Stimulated activated CD8-positive, alpha-beta memory T cell treated with anti-CD3 and anti-CD28 coated beads, Interleukin-2, amount 100 ng/mL, for 1 hour (primary cell): ENCODE measurements around the gene PFAS.
A peak's percentile ranks its signal among the peaks of the same experiment; 100 is the strongest.

Source experiments
- DNase-seq, 2 donors: peaks; one replicate each; pipeline ENCODE4 v3.0.0-alpha.2; 2020; ENCODE audit warnings: low read depth in 2 of 2

Gene PFAS

DNA sequence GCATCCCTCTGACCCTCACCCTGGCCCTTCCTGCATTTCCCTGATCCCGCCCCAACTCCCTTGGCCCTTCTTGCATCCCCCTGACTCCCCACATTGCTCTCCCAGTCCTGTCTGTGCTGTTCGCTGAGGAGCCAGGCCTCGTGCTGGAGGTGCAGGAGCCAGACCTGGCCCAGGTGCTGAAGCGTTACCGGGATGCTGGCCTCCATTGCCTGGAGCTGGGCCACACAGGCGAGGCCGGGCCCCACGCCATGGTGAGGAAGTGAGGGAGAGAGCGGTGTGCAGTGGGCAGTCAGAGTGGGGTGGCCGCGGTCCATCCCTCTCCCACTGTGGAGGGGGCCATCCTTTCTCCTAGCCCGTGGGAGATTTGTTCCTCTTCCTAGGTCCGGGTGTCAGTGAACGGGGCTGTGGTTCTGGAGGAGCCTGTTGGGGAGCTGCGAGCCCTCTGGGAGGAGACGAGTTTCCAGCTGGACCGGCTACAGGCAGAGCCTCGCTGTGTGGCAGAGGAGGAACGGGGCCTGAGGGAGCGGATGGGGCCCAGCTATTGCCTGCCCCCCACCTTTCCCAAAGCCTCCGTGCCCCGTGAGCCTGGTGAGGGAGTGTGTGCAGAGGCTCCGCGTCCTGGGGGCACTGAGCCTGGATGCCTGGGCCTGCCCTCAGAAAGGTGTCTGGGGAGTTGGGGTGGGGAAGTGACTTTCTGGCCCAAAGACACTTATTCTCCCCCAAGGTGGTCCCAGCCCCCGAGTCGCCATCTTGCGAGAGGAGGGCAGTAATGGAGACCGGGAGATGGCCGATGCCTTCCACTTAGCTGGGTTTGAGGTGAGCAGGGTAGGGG is 17.8 kb downstream of the PFAS start:
- no peak for DNase-seq

DNA sequence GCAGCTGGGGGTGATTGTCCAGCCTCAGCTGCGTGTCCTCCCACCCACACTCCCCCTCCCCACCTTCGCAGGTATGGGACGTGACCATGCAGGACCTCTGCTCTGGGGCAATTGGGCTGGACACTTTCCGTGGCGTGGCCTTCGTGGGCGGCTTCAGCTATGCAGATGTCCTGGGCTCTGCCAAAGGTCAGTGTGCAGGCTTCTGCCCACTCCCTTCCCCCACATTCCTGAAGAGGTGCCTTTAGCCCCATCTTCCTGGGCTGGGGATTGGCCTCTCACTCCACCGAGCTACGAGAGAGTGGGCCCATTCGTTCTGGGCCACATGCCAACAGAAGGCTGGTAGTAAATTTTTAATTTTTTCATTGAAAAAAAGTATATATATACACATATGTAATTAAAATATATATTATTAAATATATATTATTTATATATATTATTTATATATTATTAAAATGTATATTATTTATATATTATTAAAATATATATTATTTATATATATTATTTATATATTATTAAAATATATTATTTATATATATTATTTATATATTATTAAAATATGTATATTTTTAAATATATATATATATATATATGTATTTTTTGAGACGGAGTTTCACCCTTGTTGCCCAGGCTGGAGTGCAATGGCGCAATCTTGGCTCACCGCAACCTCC is 18.5 kb downstream of the PFAS start:
- DNase-seq, result no peak

DNA sequence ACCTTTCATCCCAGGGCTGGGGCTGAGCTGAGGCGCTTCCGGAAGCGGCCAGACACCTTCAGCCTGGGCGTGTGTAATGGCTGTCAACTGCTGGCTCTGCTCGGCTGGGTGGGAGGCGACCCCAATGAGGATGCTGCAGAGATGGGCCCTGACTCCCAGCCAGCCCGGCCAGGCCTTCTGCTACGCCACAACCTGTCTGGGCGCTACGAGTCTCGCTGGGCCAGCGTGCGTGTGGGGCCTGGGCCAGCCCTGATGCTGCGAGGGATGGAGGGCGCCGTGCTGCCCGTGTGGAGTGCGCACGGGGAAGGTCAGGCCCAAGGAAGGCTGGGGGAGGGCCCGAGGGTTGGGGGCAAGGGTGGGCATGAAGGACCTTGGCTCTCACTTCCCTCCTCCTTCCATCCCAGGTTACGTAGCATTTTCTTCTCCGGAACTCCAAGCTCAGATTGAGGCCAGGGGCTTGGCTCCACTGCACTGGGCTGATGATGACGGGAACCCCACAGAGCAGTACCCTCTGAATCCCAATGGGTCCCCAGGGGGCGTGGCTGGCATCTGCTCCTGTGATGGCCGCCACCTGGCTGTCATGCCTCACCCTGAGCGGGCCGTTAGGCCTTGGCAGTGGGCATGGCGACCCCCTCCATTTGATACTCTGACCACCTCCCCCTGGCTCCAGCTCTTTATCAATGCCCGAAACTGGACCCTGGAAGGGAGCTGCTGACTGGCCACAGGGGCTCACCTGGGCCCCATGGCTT is 19.6 kb downstream of the PFAS start:
- DNase-seq, result no peak

DNA sequence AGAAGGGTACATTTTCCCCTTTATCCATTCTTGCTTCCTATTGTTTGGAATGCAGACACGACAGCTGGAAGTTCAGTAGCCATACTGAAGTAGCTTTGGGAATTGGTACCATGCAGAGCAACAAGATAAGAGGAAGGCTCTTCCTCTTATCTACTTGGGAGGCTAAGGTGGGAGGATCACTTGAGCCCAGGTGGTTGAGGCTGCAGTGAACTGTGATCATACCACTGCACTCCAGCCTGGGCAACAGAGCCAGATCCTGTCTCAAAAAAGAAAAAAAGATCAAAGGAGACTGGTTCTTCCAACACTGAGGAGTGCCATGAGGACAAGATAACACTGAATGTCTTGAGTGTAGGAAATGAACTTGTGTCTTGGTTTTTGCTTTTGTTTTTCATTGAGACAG is 23.3 kb downstream of the PFAS start:
- DNase-seq, result no peak

DNA sequence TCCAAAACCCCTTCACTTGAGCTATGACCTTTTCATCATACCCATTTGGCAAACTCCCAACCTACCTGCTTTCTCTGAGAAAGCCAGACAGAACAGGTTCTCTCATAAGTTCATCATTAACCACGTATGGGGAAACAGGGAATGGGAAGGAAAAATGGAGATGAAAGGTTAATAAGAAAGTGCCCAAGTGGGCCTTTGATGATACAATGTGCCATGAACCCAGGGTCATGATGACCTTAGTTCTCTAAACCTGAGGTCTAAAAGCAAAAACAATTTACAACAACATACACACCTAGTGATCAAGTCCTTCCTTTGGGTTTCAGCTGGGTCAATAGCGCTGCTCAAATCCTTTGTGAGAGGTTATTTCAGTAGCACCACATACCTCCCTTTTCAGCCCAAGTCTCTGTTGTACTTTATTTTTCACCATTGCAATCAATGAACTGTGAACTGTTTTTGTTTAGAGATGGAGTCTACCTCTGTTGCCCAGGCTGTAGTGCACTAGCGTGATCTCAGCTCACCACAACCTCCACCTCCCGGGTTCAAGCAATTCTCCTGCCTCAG is 24.9 kb downstream of the PFAS start:
- DNase-seq, result no peak

DNA sequence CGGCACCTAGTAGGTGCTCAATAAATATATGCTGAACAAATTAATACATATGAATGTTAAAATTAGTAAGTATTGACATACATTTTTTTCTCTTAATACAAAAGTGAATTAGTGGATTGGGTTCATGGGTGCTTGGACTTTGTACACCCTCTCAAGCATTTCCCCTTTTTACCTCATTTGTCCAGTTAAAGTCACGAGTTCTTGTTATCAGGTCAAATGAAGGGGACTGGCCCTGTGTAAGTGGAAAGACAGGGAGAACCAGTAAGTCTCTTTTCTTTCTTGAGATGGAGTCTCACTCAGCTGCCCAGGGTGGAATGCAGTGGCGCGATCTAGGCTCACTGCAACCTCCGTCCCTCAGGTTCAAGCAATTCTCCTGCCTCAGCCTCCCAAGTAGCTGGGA is 25.7 kb downstream of the PFAS start:
- DNase-seq, result no peak

DNA sequence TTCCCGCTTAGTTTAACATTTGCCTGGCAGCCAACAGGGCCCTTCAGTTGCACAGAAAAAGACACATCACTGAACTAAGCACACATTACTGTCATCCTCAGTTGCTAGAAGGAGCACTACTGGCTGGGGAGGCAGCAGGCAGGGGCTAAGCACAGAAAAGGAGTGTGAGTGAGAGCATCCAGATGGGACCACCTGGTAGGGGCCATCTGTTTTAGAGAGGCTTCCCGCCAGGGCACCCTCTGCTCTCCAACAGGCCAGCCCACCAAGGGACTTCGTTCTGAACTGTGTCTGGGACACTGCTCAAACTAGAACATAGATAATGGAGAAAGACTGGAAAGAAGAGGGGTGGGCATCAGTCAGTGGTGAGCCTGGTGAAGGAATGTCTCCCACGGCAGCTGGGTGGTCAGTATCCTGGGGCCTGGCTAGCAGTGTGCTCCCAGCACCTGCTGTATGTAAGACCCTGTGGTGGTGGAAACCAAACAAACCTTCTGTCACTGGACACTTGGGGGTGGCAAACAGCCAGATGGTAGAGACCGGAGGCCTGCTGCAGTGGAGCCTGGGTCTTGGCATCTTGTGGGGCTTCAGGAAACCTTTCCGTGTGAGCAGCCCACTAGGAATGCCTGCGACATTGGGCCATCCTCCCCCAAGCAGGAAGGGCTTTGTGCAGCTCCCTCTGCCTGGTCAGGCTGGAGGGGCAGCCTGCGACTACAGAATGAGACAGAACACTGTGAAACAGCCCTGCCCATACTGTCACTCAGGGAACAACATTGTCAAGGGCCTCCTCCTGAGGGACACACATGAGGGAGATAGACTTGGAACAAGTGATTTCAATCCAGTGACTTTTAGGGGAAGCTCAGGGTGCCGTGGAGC is 26.6 kb downstream of the PFAS start:
- DNase-seq, result no peak

DNA sequence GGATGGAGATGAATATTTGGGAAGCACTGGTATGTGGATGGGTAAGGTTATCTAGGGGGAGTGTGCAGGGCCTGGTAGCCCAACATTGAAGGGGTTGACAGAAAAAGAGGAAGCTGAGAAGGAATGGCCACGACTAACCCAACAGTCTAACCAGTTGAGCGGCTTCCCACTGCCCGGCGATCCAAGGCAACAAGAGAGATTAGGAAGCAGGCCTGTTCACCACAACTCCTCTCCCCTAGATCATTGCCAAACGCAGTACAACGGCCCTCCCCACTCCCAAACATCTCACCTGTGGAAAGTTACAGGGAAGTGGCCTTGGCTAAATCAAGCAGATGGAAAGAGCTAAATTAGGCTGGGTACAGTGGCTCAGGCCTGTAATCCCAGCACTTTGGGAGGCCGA is 28.2 kb downstream of the PFAS start:
- DNase-seq, result no peak

DNA sequence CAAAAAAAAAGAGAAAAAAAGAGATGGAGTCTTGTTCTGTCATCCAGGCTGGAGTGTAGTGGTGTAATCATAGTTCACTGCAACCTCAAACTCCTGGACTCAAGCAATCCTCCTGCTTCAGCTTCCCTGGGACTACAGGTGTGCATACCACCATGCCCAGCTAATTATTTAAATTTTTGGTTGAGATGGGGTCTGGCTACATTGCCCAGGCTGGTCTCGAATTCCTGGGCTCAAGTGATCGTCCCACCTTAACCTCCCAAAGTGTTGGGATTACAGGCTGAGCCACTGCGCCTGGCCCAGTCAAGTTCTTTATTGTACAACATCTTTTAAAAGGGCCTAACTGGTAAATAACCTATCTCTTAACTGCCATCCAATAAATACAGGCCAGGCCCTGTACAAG is 33.3 kb downstream of the PFAS start:
- DNase-seq, result no peak

DNA sequence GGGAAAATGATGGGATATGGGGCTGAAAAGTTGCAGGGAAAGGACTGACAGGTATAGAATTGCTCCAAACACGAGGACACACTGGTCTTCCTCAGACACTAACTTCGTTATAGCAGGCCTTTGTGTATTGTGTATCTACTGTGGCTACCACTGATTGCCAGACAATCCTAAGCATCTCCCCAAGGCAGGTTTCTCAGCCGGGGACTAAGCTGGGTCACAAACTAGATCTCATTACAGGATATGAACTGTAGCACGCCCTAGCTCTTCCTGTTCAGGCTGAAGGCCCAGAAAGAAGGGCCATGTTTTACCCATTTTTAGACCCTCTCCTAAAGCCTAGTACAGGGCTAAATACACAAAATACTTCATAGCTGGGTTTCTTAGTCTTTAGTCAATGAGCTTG is 34.3 kb downstream of the PFAS start:
- no peak for DNase-seq

DNA sequence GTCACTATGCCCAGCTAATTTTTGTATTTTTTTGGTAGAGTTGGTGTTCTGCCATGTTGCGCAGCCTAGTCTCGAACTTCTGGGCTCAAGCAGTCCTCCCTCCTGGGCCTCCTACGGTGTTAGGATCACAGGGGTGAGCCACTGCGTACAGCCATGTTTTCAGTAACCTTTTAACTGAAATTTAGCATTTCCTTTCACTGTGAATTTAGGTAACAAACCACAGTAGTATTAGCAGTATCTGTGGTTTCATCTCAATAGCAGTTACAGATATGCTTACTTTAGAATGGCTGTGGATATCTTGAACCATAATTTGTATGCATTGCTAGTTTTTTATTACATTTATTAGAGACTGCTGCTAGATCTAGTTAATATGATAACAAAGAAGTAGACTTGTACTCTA is 35.0 kb downstream of the PFAS start:
- no peak for DNase-seq

DNA sequence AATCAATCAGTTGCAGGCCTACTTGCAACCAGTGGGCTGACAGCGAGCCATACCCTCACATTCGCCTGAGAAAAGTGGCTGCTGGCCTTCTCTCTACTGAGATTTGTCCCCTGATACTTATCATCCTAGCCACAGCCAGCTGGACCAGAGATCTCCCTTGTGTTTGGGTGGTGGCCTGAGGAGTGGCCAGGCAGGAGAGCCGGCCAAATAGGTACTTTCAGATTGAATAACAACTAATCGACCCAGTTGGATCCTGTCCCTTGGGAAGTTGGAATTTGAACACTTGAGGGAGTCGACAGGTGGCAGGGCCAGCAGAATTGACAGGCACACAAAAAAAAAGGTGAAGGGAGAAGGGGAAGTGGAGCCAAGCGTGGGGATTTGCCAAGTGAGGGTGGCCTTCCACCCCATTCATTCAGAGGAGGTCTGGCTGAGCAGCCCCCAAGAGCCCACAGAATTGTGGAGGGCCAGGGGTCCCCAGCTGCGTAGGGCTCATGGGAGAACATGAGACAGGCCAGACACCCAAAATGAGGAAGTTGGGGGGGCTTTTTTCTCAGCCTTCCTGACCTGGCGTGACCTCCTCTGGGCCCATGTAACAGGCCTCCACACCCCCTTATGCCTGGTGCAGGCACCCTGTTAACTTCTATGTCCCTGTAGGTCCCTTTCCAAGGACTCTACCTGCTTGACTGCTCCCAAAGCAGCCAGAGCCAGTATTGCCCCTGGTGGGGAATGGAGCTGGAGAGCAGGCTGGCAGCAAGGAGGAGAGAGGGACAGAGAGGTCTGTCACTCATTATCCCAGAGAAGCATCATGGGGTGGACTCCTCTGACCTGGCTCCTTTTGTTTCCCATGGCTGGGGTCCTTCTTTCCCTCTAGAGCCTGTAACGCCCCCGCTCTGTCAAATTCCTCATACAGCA is 36.4 kb downstream of the PFAS start:
- no peak for DNase-seq

DNA sequence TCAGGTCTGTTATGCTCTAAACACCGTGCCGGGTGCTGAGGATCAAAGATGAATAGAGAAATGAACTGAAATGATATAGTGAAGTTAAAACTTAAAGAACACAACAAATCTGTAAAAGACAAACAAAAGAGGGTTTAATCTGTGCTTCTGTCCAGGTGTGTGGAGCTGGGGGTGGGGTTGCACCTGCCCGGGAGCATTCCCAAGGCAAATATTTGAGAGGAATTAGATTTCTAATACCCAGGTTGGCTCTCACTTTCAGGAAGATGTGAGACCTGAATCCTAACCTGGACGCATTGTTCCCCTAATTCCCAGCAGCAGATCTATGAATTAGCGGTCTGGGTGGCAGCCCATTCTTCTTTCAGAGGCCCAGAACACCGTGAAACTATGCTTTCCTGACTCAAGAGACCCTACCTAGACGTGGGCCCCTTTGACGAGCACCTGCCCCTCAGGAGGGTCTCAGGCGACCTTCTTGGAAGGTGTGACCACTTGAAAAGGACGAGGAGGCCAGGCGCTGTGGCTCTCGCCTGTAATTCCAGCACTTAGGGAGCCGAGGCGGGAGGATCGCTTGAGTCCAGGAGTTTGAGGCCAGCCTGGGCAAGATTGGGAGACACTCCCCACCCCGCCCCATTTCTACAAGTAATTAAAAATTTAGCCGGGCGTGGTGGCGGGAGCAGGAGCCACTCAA is 38.7 kb downstream of the PFAS start:
- DNase-seq, result no peak

DNA sequence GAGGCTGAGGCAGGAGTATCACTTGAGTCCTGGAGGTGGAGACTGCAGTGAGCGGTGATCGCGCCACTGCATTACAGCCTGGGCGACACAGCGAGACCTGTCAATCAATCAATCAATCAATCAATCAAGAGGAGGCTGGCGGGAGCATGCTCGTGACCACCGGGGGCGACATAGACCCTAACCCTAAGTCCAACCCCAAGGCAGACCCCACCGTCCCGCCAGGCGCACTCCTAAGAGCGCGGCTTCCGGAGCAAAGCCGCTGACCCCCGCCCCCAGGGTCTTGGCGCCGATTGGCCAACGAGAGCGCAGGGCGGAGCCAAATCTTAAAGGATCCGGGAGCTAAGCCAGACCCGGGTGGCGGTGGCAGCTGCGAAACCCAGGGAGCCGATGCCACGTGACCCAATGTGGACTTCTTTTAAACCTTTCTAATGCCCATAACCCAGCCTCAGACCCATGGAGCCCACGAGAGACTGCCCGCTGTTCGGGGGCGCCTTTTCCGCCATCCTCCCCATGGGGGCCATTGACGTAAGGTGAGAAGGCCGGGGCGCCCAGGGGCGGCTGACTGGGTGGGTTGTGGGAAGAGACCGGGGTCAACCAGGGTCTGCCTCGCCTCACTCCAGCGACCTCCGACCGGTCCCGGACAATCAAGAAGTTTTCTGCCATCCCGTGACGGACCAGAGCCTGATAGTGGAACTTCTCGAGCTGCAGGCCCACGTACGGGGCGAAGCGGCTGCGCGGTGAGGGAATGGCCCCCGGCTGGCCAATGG is 39.4 kb downstream of the PFAS start, which contains the start of gene RANGRF:
Gene RANGRF, plus strand, starts transcription at position 335 of the 767 bp plus-strand sequence. Its CDS starts 119 bp downstream, at position 454.
- DNase-seq, result peak; percentile 65

DNA sequence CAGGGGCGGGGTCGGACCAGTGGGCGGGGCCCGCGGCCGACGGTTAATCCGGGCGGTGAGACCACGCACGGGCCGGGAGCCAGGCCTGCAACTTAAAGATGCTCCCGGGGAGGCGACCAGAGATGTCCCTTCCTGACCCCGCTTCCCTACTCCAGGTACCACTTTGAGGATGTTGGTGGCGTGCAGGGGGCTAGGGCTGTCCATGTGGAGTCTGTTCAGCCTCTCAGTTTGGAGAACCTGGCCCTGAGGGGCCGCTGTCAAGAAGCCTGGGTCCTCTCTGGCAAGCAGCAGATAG is 40.0 kb downstream of the PFAS start:
- peak; percentile 18 to 30 for DNase-seq

DNA sequence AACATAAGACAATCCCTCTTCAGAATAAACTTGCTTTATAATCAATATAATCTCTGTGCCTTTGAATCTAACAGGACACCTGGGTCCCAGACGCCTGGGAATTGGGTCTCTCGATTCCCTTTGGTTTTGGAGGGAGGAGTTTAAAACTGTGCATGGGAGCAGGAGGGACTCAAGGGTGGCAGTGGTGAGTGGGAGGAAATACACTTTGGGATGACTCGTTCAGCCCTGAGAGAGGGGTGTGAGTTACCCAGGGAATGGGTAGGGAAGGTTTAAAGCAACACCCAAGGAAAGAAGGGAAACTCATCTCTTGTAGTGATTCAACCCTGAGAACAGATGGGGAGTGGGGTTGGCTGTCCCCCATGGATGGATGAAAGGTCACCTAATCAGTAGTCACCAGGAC is 41.0 kb downstream of the PFAS start:
- DNase-seq, result no peak

DNA sequence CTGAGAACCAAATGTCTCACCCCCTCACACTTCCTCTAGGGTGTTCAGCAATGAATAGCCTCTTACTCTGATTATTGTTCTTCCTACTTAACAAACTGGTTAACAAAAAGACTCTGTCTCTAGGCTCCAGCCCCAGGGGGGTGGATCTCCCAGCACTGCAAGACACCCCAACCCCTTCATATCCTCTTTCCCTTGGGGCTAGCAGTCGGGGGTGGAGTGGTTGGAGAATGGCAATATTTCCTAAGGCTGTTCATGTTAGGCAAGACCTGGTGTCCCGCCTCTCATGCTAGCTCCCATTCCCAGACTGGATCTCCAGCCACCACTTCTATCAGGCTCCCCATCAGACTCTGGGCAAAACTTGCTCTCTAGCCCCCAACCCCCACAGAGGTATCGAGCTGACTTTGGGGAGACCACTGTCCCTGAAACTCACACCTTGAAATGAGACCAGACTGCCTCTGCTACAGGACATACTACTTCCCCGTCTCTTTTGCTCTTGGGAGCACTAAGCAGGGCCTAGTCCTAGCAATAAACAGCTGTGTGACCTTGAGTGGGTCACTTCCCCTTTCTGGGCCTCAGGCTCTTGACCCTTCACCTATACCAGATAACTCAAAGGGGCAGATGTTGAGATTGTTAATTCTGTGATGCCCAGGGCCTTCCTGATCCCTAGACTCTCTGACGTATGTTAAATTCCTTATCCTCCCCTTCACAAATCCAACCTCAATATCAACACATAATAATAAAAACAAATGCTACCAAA is 43.7 kb downstream of the PFAS start:
- DNase-seq, result no peak

DNA sequence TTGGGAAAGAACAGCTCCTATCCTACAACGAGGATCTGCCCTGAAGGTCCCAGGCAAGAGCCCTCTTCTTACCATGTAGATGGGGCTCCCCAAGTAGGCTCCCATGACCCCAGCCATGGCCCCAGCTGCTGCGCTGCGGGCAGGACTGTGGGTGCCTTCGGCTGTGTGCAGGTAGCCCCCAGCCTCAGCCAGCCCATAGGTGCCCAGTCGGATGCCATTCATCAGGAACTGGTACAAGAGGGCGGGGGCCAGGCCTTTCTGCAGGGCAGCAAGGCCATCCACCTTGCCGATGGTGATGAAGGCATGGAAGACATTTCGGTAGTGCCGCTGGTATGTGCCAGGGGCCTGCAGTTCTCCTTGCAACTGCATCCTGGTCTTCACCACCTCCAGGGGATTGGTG is 45.3 kb downstream of the PFAS start:
- no peak for DNase-seq
